ENCODE measurements around the gene FN3KRP.
A peak's percentile ranks its signal among the peaks of the same experiment; 100 is the strongest.
"Not testable (repeated sequence)": the region's sequence is repeated elsewhere in the genome, so short reads cannot be mapped to it uniquely, and the experiment has no call there.

Gene FN3KRP

DNA sequence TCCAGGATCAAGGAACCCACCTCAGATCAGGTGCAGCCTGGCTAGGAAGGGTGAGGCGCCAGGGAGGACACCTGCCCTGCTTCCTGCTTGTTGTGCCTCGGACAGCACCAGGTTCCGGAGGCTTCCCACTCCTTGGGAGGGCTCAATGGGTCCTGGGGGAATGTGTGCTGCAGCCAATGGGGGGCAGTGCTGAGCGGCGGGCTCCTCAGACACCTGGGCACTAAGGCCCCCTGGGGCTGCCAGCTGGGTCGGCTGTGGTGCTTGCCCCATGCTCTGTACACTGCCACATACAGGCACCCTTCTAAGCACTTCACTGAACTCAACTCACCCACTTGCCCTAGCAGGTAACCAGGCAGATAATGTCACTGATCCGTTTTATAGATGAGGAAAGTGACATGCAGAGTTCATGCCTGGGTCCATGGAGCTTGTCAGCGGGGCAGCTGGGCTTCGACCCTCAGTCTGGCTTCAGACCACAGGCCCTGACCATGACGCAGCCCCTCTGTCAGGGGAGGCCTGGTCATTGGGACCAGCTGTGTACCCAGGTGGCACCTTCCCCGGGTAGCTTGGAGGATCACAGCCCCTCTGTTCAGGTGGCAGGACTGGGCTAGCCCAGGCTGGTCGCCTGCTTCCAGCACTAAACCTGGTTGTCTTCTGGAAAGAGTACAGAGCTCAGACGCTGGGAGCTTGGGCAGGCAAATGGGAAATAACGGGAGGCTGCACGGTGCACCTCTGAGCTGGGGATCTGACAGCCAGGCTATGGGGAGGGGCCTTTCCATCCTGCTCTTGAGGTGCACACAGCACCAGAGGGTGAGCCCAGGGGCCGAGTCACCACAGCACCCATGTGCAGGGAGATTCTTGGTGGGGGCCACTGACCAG is 27.1 kb downstream of the FN3KRP start:
- DNase-seq (ENCODE audit: low read depth in 2 of 2) = no peak

GRCh38 chr17:82744736-82745135 is 28.2 kb downstream of the FN3KRP start:
- not testable (repeated sequence) for DNase-seq (ENCODE audit: low read depth in 2 of 2)

DNA sequence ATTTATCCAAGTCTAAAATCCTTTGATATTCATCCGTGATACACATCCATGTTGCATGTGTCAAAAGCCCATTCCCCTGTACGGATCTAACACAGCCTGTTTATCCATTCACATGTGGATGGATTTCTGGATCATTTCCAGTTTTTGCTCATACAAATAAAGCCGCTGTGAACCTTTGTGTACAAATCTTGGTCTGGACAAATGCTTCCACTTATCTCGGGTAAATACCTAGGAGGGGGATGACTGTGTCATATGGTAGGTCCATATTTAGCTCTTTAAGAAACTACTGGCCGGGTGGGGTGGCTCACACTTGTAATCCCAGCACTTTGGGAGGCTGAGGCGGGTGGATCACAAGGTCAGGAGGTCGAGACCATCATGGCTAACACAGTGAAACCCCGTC is 29.0 kb downstream of the FN3KRP start:
- DNase-seq (ENCODE audit: low read depth in 2 of 2) = no peak

- no peak for DNase-seq (ENCODE audit: low read depth in 2 of 2)
Observed at GRCh38 chr17:82748756-82749155, 32.2 kb downstream of the FN3KRP start.

- DNase-seq (ENCODE audit: low read depth in 2 of 2) = no peak
Observed at GRCh38 chr17:82750241-82750908, 33.9 kb downstream of the FN3KRP start.

GRCh38 chr17:82751171-82751570 is 34.7 kb downstream of the FN3KRP start:
- no peak for DNase-seq (ENCODE audit: low read depth in 2 of 2)

- peak; percentile 79 to 88 for DNase-seq (ENCODE audit: low read depth in 2 of 2)
Observed at GRCh38 chr17:82751571-82752370, 35.3 kb downstream of the FN3KRP start, which contains the start of gene TBCD. Gene TBCD, plus strand, starts transcription at chr17:82752065. Its CDS starts 129 bp downstream, at chr17:82752194.

- DNase-seq (ENCODE audit: low read depth in 2 of 2) = peak; percentile 17 to 35
Observed at GRCh38 chr17:82752371-82753200, 36.1 kb downstream of the FN3KRP start.

- DNase-seq (ENCODE audit: low read depth in 2 of 2) = no peak
Observed at GRCh38 chr17:82753201-82753464, 36.6 kb downstream of the FN3KRP start.

DNA sequence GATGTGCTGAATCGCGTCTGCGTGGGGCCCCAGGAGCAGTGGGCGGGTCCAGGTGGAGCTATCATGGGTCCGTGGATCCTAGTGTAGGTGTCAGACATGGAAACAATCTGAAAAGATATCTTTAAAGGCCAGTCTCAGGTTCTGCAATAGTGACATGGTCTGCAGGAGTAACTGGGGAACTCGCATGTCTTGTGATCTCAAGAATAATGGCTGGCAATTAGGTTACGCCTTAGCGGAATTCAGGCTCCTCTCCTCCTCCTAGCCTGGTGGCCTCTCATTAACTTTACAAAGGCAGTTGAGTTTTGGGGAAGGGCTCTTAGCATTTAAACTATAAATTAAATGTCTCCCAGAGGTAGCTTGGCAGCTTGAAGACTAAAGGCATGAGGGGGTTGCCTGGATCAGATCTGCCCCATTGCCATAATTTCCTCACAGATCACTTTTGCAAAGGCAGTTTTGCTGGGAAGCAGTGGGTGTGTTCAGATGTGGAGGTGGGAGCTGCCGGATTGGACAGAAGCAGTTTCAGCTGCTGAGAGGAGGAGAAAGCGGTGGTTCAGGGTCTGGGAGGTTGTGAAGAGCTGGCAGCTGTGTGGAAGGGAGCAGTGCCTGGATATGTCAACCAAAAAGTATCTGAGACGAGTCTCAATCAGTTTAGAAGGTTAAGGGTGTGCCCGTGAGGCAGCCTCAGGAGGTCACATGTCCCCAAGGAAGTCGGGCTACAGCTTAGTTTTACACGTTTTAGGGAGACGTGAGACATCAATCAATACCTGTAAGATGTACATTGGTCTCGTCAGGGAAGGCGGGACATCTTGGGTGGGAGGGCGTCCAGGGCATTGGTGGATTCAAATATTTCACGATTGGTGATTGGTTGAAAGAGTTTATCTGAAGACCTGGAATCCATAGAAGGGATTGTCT is 38.0 kb downstream of the FN3KRP start:
- DNase-seq (ENCODE audit: low read depth in 2 of 2) = no peak

GRCh38 chr17:82756166-82756565 is 39.7 kb downstream of the FN3KRP start:
- DNase-seq (ENCODE audit: low read depth in 2 of 2) = no peak

DNA sequence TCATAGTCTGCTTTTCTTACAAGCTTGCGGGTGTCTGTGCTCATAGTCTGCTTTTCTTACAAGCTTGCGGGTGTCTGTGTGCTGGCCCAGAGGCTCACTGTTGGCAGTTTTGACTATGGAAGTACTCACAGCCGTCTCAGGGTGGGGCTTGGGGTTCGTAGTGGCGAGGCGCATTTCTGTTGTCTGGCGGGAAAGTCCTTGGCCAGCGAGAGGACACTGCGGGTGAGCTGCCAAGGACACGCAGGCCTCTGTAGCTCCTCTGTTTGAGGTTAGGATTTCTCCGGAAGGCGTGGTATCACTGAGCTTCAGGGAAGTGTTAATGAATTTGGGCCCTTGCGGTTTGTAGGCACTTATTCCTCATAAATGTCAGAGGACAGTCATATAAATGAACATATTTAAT is 48.9 kb downstream of the FN3KRP start:
- no peak for DNase-seq (ENCODE audit: low read depth in 2 of 2)

GRCh38 chr17:82767041-82767754 is 50.7 kb downstream of the FN3KRP start:
- DNase-seq (ENCODE audit: low read depth in 2 of 2) = peak; percentile 23 to 26

DNA sequence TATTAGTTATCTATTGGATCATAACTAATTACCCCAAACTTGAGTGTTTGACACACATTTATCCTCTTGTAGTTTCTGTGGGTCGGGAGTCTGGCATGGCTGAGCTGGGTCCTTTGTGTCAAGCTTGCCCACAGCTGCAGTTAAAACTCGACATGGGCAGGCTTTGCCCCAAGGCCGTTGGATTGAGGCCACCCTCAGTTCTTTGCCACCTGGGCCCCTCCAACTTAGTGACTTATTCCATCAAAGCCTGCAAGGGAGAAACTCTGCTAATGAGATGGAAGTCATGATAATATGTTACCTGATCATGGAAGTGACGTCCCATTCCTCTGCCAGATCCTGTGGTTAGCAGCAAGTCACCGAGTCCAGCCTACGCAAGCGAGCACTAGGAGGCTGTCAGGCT is 52.5 kb downstream of the FN3KRP start:
- no peak for DNase-seq (ENCODE audit: low read depth in 2 of 2)

DNA sequence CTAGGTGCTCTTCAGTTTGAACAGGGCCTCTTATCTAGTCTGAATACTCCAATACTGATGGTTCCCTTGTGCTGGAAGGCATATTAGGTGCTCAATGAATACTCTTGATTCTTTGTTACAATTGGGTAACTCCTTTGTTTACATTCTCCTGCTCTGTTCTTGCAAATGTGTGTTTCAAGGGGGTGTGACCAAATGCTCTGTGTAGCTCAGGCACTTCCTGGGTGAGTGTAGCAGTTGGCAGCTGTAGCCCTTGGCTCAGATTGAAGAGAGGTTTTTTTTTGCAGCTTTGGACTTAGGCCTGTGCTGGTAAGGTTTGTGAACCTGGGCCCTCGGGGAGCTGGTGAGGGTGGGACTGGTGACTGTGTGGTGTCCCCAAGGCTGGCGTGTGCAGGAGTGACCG is 55.5 kb downstream of the FN3KRP start:
- no peak for DNase-seq (ENCODE audit: low read depth in 2 of 2)

DNA sequence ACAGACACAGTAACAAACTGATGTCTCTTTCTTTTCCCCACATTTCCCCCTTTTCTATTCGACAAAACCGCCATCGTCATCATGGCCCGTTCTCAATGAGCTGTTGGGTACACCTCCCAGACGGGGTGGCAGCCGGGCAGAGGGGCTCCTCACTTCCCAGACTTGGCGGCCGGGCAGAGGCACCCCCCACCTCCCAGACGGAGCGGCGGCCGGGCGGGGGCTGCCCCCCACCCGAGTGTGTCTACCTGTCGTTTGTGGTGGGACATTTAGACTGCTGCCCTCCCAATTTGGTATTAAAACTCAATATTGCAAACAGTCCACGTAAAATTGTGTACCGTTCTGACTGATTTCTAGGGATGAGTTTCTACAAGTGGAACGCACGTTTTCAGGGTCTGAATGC is 58.0 kb downstream of the FN3KRP start:
- not testable (repeated sequence) for DNase-seq (ENCODE audit: low read depth in 2 of 2)

DNA sequence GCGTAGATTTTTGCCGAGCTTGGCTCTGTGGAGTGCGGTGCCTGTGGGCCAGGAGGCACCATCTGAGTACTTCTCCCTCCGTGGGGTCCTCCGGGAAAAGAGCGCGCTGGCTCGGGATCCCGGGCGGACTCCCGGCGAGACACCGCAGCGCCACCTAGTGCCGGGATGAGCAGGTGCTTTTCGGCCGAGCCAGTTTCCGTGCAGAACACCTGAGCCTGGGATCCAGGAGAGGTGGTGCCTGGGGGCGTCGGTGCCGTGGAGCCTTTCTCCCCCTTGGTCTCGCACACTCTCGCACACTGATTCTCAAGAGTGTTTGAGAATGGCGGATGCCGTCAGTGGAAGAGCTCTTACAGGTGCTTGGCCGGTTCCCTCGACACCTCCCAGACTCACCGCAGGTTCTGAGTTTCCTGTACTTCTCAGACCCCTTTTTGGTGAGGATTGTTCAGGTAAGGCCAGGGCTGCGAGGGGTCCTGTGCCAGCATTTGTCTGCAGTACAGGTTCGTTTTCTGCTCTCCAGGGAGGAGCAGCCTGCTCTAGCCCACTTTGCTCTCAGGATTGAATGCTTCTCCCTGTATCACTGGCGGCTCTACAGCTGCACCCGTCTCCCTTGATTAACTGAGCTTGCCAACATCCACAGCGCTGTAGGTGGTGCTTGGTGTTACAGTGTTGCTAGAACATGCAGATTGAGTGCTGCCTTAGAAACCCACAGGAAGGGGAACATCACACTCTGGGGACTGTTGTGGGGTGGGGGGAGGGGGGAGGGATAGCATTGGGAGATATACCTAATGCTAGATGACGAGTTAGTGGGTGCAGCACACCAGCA is 58.7 kb downstream of the FN3KRP start:
- peak; percentile 20 to 30 for DNase-seq (ENCODE audit: low read depth in 2 of 2)

DNA sequence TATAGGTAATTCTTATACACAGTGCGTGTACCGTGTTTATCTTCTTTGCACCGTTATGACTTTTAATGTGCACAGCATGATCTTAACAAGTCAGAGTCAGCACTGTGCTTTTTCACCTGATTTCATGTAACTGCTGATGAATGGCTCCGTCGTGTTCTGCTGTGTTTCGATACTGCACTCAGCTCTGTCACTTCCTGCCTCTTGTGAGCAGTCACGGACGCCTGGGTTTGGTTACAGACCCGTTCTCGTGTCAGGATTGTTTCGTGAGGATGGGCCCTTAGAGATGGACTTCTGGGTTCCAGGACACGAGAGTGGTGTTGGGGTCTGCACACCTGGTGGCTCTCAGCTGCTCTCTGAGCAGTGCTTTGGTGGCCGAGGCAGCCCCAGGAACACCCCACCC is 59.9 kb downstream of the FN3KRP start:
- no peak for DNase-seq (ENCODE audit: low read depth in 2 of 2)

All from stimulated activated CD8-positive, alpha-beta memory T cell treated with anti-CD3 and anti-CD28 coated beads, Interleukin-2, amount 100 ng/mL, for 48 hours (primary cell).